ENCODE results near the gene EEF2.
"Not testable (repeated sequence)": the region's sequence is repeated elsewhere in the genome, so short reads cannot be mapped to it uniquely, and the experiment has no call there.

The EEF2 gene

DNA sequence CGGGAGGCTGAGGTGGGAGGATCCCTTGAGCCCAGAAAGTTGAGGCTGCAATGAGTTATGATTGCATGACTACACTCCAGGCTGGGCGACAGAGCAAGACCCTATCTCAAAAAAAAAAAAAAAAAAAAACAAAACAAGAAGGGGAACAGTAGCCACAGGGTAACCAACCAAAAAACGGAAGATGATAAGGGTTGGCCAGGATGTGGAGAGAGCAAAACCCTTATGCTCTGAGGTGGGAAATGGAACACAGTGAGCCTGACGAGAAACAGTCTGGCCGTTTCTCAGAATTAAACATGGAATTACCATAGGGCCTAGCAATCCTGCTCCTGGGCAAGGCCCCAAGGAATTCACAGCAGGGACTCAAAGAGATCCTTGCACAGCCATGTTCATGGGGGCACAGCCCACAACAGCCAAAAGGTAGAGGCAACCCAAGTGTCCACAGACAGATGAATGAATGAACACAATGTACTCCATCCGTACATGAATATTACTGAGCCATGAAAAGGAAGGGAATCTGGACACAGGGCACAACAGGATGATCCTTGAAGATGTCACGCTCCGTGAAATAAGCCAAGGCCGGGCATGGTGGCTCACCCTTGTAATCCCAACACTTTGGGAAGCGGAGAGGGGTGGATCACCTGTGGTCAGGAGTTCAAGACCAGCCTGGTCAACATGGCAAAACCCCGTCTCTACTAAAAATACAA is 41.1 kb downstream of the EEF2 start:
- Histone ChIP-seq H3K27me3 (replicated peaks; ENCODE audit: control insufficient read depth, insufficient read depth, low read length) (no peaks in the 10 kb centered on the region), H3K36me3 (ENCODE audit: control insufficient read depth, insufficient read depth, low read length) (no peaks in the 10 kb centered on the region), H3K4me3 (replicated peaks; ENCODE audit: low read depth, low read length) (no peak overlapping the region)
- DNase-seq (ENCODE audit: extremely low read depth, insufficient read length): no peak
- TF ChIP-seq, protein P1, sequence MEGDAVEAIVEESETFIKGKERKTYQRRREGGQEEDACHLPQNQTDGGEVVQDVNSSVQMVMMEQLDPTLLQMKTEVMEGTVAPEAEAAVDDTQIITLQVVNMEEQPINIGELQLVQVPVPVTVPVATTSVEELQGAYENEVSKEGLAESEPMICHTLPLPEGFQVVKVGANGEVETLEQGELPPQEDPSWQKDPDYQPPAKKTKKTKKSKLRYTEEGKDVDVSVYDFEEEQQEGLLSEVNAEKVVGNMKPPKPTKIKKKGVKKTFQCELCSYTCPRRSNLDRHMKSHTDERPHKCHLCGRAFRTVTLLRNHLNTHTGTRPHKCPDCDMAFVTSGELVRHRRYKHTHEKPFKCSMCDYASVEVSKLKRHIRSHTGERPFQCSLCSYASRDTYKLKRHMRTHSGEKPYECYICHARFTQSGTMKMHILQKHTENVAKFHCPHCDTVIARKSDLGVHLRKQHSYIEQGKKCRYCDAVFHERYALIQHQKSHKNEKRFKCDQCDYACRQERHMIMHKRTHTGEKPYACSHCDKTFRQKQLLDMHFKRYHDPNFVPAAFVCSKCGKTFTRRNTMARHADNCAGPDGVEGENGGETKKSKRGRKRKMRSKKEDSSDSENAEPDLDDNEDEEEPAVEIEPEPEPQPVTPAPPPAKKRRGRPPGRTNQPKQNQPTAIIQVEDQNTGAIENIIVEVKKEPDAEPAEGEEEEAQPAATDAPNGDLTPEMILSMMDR (IDR thresholded peaks at IDR 0.05; ENCODE audit: insufficient read depth, low read length, poor library complexity, severe bottlenecking): no peak

DNA sequence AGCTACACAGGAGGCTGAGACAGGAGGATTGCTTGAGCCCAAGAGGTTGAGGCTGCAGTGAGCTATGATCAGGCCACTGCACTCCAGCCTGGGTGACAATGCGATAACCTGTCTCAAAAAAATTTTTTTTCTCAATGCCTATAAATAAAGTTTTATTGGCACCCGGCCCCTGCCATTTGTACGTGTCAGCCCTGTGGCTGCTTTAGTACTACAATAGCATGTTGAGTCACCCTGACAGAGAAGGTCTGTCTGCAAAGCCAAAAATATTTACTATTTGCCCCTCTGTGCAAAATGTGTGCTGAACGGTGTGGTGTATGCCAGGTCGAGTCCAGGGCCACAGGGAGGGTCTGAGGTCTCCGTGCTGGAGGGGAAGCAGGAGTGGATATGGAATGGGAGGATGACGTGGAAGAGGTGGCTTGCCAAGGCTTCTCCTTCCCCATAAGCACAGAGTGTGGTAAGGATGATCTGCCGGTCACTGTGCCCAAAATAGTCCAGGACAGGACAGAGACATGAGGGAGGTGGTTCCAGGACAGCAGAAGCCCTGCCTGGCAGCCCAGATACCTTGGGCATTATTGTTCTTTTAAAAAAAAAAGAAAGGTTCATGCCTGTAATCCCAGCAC is 42.4 kb downstream of the EEF2 start:
- no peak overlapping the region for H3K4me3 ChIP-seq (replicated peaks; ENCODE audit: low read depth, low read length)
- no peaks in the 10 kb centered on the region for H3K27me3 ChIP-seq (replicated peaks; ENCODE audit: control insufficient read depth, insufficient read depth, low read length)
- DNase-seq (ENCODE audit: extremely low read depth, insufficient read length): no peak
- TF ChIP-seq, protein P1 (IDR thresholded peaks at IDR 0.05; ENCODE audit: insufficient read depth, low read length, poor library complexity, severe bottlenecking): no peak
- H3K36me3 ChIP-seq (ENCODE audit: control insufficient read depth, insufficient read depth, low read length): no peaks in the 10 kb centered on the region

DNA sequence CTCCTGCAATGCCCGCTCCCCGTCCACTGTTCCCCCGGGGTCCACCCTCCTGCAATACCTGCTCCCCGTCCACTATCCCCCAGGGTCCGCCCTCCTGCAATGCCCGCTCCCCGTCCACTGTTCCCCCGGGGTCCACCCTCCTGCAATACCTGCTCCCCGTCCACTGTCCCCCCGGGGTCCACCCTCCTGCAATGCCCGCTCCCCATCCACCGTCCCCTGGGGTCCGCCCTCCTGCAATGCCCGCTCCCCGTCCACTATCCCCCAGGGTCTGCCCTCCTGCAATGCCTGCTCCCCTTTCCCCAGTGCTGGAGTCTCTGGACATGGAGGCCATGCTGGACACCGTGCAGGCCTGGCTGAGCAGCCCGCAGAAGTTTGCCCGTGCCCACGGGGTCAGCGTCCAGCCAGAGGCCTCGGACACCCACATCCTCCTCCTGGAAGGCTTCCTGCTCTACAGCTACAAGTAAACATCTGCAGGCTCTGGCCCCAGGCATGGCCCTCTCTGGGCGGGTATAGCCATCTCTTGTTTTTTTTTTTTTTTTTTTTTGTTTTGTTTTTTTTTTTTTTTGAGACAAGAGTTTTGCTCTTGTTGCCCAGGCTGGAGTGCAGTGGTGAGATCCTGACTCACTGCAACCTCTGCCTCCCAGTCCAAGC is 46.8 kb downstream of the EEF2 start:
- not testable (repeated sequence) for H3K4me3 ChIP-seq (replicated peaks; ENCODE audit: low read depth, low read length); H3K36me3 ChIP-seq (ENCODE audit: control insufficient read depth, insufficient read depth, low read length); H3K27me3 ChIP-seq (replicated peaks; ENCODE audit: control insufficient read depth, insufficient read depth, low read length); DNase-seq (ENCODE audit: extremely low read depth, insufficient read length)

DNA sequence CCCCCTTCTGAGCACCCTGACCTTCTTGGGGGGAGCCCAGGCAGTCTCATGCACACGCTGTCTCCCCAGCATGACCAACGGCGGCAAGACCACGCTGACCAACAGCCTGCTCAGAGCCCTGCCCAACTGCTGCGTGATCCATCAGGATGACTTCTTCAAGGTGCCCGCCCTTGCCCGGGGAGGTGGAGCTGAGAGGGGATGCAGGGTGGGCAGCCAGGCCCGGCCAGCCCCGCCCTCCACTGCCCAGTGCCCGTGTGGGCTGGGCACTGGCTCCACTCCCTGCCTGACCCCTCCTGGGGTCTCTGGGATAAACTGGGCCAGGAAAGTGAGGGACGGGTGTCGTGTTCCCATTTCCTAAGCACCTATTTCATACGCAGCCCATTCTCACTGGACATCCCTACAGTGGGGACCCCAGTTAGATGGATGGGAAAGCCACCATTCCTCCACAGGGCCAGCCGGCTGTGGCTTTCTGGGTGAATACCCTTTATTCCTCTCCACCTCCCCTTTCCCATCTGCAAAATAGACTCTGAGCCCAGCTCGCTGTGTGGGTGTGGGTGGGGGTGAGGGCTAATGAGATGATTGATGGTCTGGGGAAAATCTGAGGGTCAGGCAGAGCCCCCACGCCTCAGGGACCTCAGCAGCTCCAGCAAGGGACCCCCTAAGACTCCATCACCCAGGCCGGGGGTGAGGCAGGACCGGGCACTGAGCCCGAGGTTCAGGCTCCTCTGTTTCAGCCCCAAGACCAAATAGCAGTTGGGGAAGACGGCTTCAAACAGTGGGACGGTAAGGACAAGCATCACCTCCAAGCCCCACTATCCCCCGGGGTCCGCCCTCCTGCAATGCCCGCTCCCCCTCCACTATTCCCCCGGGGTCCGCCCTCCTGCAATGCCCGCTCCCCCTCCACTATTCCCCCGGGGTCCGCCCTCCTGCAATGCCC is 48.5 kb downstream of the EEF2 start:
- H3K27me3 ChIP-seq (replicated peaks; ENCODE audit: control insufficient read depth, insufficient read depth, low read length): no peaks in the 10 kb centered on the region; the same call in 1 of the 2 replicates
- H3K36me3 ChIP-seq (ENCODE audit: control insufficient read depth, insufficient read depth, low read length): no peaks in the 10 kb centered on the region
- H3K4me3 ChIP-seq (replicated peaks; ENCODE audit: low read depth, low read length): no peak overlapping the region
- DNase-seq (ENCODE audit: extremely low read depth, insufficient read length): no peak
- TF ChIP-seq, protein P1 (IDR thresholded peaks at IDR 0.05; ENCODE audit: insufficient read depth, low read length, poor library complexity, severe bottlenecking): no peak

- DNase-seq (ENCODE audit: extremely low read depth, insufficient read length): no peak
- TF ChIP-seq, protein P1 (IDR thresholded peaks at IDR 0.05; ENCODE audit: insufficient read depth, low read length, poor library complexity, severe bottlenecking): no peak
- H3K27me3 ChIP-seq (replicated peaks; ENCODE audit: control insufficient read depth, insufficient read depth, low read length): no peaks in the 10 kb centered on the region; the same call in 1 of the 2 replicates
- H3K36me3 ChIP-seq (ENCODE audit: control insufficient read depth, insufficient read depth, low read length): no peaks in the 10 kb centered on the region
- H3K4me3 ChIP-seq (replicated peaks; ENCODE audit: low read depth, low read length): no peak within 1 kb of the TSS
These were observed 52.1 kb downstream of the EEF2 start, which contains the start of gene NMRK2 for GRCh38 chr19:3932931-3933810. Gene NMRK2, plus strand, starts transcription at chr19:3933069. Its CDS starts 603 bp downstream, at chr19:3933672.

Data from GM06990 (cell line).